Activated CD4-positive, alpha-beta memory T cell treated with anti-CD3 and anti-CD28 coated beads, Interleukin-2, amount 10 ng/mL, durations not matched to agents 7 days and 5 days (primary cell): ENCODE data around the gene GRPR. TPM values are rescaled to one million over a fixed set of nuclear protein-coding genes. Genes with fewer than 3 reads are reported as not detected.
"Not testable (repeated sequence)": the region's sequence is repeated elsewhere in the genome, so short reads cannot be mapped to it uniquely, and the experiment has no call there.

Experiments used
- CTCF ChIA-PET: fragments of 350-600 bp; sonication (Branson Sonifier 250); formaldehyde crosslinking; loops from one replicate; lab custom pipeline; 2021; ENCODE audit warnings: antibody characterized with exemption, inconsistent platforms; lab: Charles Lee
- POLR2A ChIA-PET: fragments of 350-600 bp; sonication (Branson Sonifier 250); formaldehyde crosslinking; loops from one replicate; lab custom pipeline; 2021; ENCODE audit warnings: antibody characterized with exemption; lab: Charles Lee
- DNase-seq: peaks from one replicate; pipeline ENCODE4 v3.0.0-alpha.2; 2020
- H3K27ac Mint-ChIP-seq: one replicate; pipeline ENCODE4 v1.8.0; 2021; ENCODE audit warnings: mild to moderate bottlenecking, mixed read lengths
- H3K27me3 Mint-ChIP-seq: one replicate; pipeline ENCODE4 v1.8.0; 2021; ENCODE audit warnings: mixed read lengths
- H3K36me3 Mint-ChIP-seq: one replicate; pipeline ENCODE4 v1.8.0; 2021; ENCODE audit warnings: low read depth, mixed read lengths
- H3K4me1 Mint-ChIP-seq: one replicate; pipeline ENCODE4 v1.8.0; 2021; ENCODE audit warnings: mixed read lengths
- H3K4me3 Mint-ChIP-seq: one replicate; pipeline ENCODE4 v1.8.0; 2021; ENCODE audit warnings: mild to moderate bottlenecking, mixed read lengths
- H3K9me3 Mint-ChIP-seq: one replicate; pipeline ENCODE4 v1.8.0; 2021; ENCODE audit warnings: mixed read lengths
- total RNA-seq, 2 experiments: library from RNA; stranded (reverse); gene quantifications; one replicate each; pipeline ENCODE4 v1.2.3, GENCODE V29; 2021

GRPR gene
- total RNA-seq, 2 experiments from 2014 or later: not detected

GRCh38 chrX:16141422-16142245, 18.3 kb downstream of the GRPR start:
- ChIA-PET POLR2A (no interaction called here), CTCF (no interaction called here)
- no peak overlapping the region for H3K4me3 Mint-ChIP-seq
- H3K27me3 Mint-ChIP-seq: peaks cover 2% of the 10 kb centered on the region
- no peak overlapping the region for H3K27ac Mint-ChIP-seq
- H3K4me1 Mint-ChIP-seq: no peaks in the 10 kb centered on the region
- no peak for DNase-seq
- H3K9me3 Mint-ChIP-seq: no peaks in the 10 kb centered on the region
- H3K36me3 Mint-ChIP-seq: no peaks in the 10 kb centered on the region

- ChIA-PET CTCF (no interaction called here), POLR2A (no interaction called here)
- no peaks in the 10 kb centered on the region for H3K9me3 Mint-ChIP-seq
- H3K4me3 Mint-ChIP-seq: no peak overlapping the region
- peaks cover 2% of the 10 kb centered on the region for H3K27me3 Mint-ChIP-seq
- H3K27ac Mint-ChIP-seq: no peak overlapping the region
- H3K4me1 Mint-ChIP-seq: no peaks in the 10 kb centered on the region
- no peaks in the 10 kb centered on the region for H3K36me3 Mint-ChIP-seq
- DNase-seq: no peak
These were observed 18.8 kb downstream of the GRPR start for GRCh38 chrX:16142246-16142558.

- Mint-ChIP-seq H3K36me3 (no peaks in the 10 kb centered on the region), H3K4me3 (no peak overlapping the region), H3K27ac (no peak overlapping the region), H3K9me3 (no peaks in the 10 kb centered on the region), H3K27me3 (no peaks in the 10 kb centered on the region), H3K4me1 (no peaks in the 10 kb centered on the region)
- ChIA-PET POLR2A (no interaction called here), CTCF (no interaction called here)
- no peak for DNase-seq
These were observed 20.6 kb downstream of the GRPR start for GRCh38 chrX:16143968-16144367.

- CTCF ChIA-PET: no interaction called here
These were observed 21.1 kb downstream of the GRPR start for GRCh38 chrX:16144420-16144819.

GRCh38 chrX:16145093-16145492, 21.7 kb downstream of the GRPR start:
- DNase-seq, H3K36me3 Mint-ChIP-seq, H3K4me3 Mint-ChIP-seq, POLR2A ChIA-PET, H3K27me3 Mint-ChIP-seq, H3K9me3 Mint-ChIP-seq, H3K27ac Mint-ChIP-seq, CTCF ChIA-PET, H3K4me1 Mint-ChIP-seq: not testable (repeated sequence)

More at GRCh38 chrX:16144420-16144819, 21.1 kb downstream of the GRPR start:
- Mint-ChIP-seq H3K27ac (no peak overlapping the region), H3K9me3 (no peaks in the 10 kb centered on the region), H3K4me3 (no peak overlapping the region), H3K27me3 (no peaks in the 10 kb centered on the region), H3K36me3 (no peaks in the 10 kb centered on the region), H3K4me1 (no peaks in the 10 kb centered on the region)
- no peak for DNase-seq
- POLR2A ChIA-PET: no interaction called here

GRCh38 chrX:16145656-16146055, 22.3 kb downstream of the GRPR start:
- H3K27me3 Mint-ChIP-seq: no peaks in the 10 kb centered on the region
- CTCF ChIA-PET: no interaction called here
- no peaks in the 10 kb centered on the region for H3K36me3 Mint-ChIP-seq
- POLR2A ChIA-PET: no interaction called here
- DNase-seq: no peak
- H3K9me3 Mint-ChIP-seq: no peaks in the 10 kb centered on the region
- H3K4me3 Mint-ChIP-seq: no peak overlapping the region
- H3K27ac Mint-ChIP-seq: no peak overlapping the region
- H3K4me1 Mint-ChIP-seq: no peaks in the 10 kb centered on the region

GRCh38 chrX:16148896-16149295, 25.5 kb downstream of the GRPR start:
- Mint-ChIP-seq H3K4me1 (no peaks in the 10 kb centered on the region), H3K4me3 (no peak overlapping the region), H3K9me3 (no peaks in the 10 kb centered on the region), H3K36me3 (no peaks in the 10 kb centered on the region), H3K27me3 (no peaks in the 10 kb centered on the region), H3K27ac (no peak overlapping the region)
- POLR2A ChIA-PET: no interaction called here
- DNase-seq: no peak
- CTCF ChIA-PET: no interaction called here

GRCh38 chrX:16155581-16156096, 32.3 kb downstream of the GRPR start:
- ChIA-PET CTCF (no interaction called here), POLR2A (no interaction called here)
- H3K27ac Mint-ChIP-seq: no peak overlapping the region
- no peaks in the 10 kb centered on the region for H3K4me1 Mint-ChIP-seq
- no peaks in the 10 kb centered on the region for H3K9me3 Mint-ChIP-seq
- no peaks in the 10 kb centered on the region for H3K27me3 Mint-ChIP-seq
- no peak for DNase-seq
- H3K4me3 Mint-ChIP-seq: no peak overlapping the region
- H3K36me3 Mint-ChIP-seq: no peaks in the 10 kb centered on the region

- POLR2A ChIA-PET: no interaction called here
- Mint-ChIP-seq H3K4me1 (no peaks in the 10 kb centered on the region), H3K9me3 (no peaks in the 10 kb centered on the region), H3K27ac (no peak overlapping the region), H3K27me3 (no peaks in the 10 kb centered on the region), H3K4me3 (no peak overlapping the region), H3K36me3 (no peaks in the 10 kb centered on the region)
- DNase-seq: no peak
- CTCF ChIA-PET: no interaction called here
These were observed 33.4 kb downstream of the GRPR start for GRCh38 chrX:16156692-16157331.

- POLR2A ChIA-PET: no interaction called here
These were observed 37.4 kb downstream of the GRPR start for GRCh38 chrX:16160729-16161128.

GRCh38 chrX:16161173-16161572, 37.8 kb downstream of the GRPR start:
- H3K27ac Mint-ChIP-seq, H3K27me3 Mint-ChIP-seq, H3K4me1 Mint-ChIP-seq, H3K36me3 Mint-ChIP-seq, CTCF ChIA-PET, H3K4me3 Mint-ChIP-seq, H3K9me3 Mint-ChIP-seq, POLR2A ChIA-PET, DNase-seq: not testable (repeated sequence)

More at GRCh38 chrX:16160729-16161128, 37.4 kb downstream of the GRPR start:
- Mint-ChIP-seq H3K27ac (no peak overlapping the region), H3K27me3 (no peaks in the 10 kb centered on the region), H3K4me1 (no peaks in the 10 kb centered on the region), H3K4me3 (no peak overlapping the region), H3K9me3 (no peaks in the 10 kb centered on the region), H3K36me3 (no peaks in the 10 kb centered on the region)
- no peak for DNase-seq
- CTCF ChIA-PET: no interaction called here

- POLR2A ChIA-PET: no interaction called here
- Mint-ChIP-seq H3K36me3 (no peaks in the 10 kb centered on the region), H3K27me3 (no peaks in the 10 kb centered on the region), H3K9me3 (no peaks in the 10 kb centered on the region), H3K4me1 (no peaks in the 10 kb centered on the region), H3K27ac (no peak overlapping the region), H3K4me3 (no peak overlapping the region)
- no peak for DNase-seq
- CTCF ChIA-PET: no interaction called here
These were observed 39.0 kb downstream of the GRPR start for GRCh38 chrX:16162391-16162790.

- Mint-ChIP-seq H3K9me3 (no peaks in the 10 kb centered on the region), H3K36me3 (no peaks in the 10 kb centered on the region), H3K4me1 (no peaks in the 10 kb centered on the region), H3K4me3 (no peak overlapping the region), H3K27me3 (no peaks in the 10 kb centered on the region), H3K27ac (no peak overlapping the region)
- ChIA-PET POLR2A (no interaction called here), CTCF (no interaction called here)
- no peak for DNase-seq
These were observed 41.4 kb downstream of the GRPR start for GRCh38 chrX:16164748-16165147.

GRCh38 chrX:16167181-16167580, 43.8 kb downstream of the GRPR start, which contains the start of gene MAGEB17:
MAGEB17 (plus strand) TSS chrX:16167481; CDS start chrX:16170383, 2,902 bp downstream.
- no peak within 1 kb of the TSS for H3K4me3 Mint-ChIP-seq
- H3K9me3 Mint-ChIP-seq: no peaks in the 10 kb centered on the region
- no peaks in the 10 kb centered on the region for H3K4me1 Mint-ChIP-seq
- H3K27ac Mint-ChIP-seq: no peak within 1 kb of the TSS
- CTCF ChIA-PET: no interaction called here
- POLR2A ChIA-PET: no interaction called here
- DNase-seq: no peak
- H3K27me3 Mint-ChIP-seq: no peaks in the 10 kb centered on the region
- H3K36me3 Mint-ChIP-seq: no peaks in the 10 kb centered on the region
